Measurements from ENCODE around the gene FYB2. TPM values are rescaled to one million over a fixed set of nuclear protein-coding genes. Genes with fewer than 3 reads are reported as not detected.
A peak's percentile ranks its signal among the peaks of the same experiment; 100 is the strongest.

The FYB2 gene
- polyA plus RNA-seq, 1 donor (not counting 4 experiments of a cell fraction or from before 2014, with no cell fraction given), result not detected

GRCh38 chr1:56838759-56839158 is 19.6 kb upstream of the FYB2 start:
- no peaks in the 10 kb centered on the region for H3K9me3 ChIP-seq (ENCODE audit: control insufficient read depth, low read depth, low read length)
- H3K4me3 ChIP-seq (ENCODE audit: control insufficient read depth in 2 of 3, extremely low read depth in 1 of 3, insufficient read depth in 2 of 3, low read depth in 1 of 3, low read length in 3 of 3), result no peak overlapping the region
- no peaks in the 10 kb centered on the region for H3K79me2 ChIP-seq (ENCODE audit: control insufficient read depth, insufficient read depth, low read length)
- H2AFZ ChIP-seq (ENCODE audit: control insufficient read depth, low read length), result no peak overlapping the region
- no peak for DNase-seq (ENCODE audit: low read depth, low spot score)
- no peak for FAIRE-seq
- no peak overlapping the region for H3K4me2 ChIP-seq (ENCODE audit: control insufficient read depth, extremely low read depth, insufficient read depth, low read depth, low read length)
- no peak overlapping the region for H3K9ac ChIP-seq (ENCODE audit: control insufficient read depth, extremely low read depth, insufficient read depth, low read length)
- peaks cover 7% of the 10 kb centered on the region for H3K4me1 ChIP-seq (ENCODE audit: control insufficient read depth, extremely low read depth, insufficient read depth, low read length)
- no peak for TF ChIP-seq CTCF (optimal IDR thresholded peaks at IDR 0.05 in 1 of 3, IDR thresholded peaks at IDR 0.05 in 1 of 3, conservative IDR thresholded peaks at IDR 0.05 in 1 of 3; ENCODE audit: extremely low read depth in 1 of 3, insufficient read depth in 2 of 3, low read length in 3 of 3)
- no peak for TF ChIP-seq EZH2 (IDR thresholded peaks at IDR 0.05; ENCODE audit: low read length)
- no peaks in the 10 kb centered on the region for H3K27me3 ChIP-seq (ENCODE audit: control insufficient read depth, extremely low read depth, insufficient read depth, low read length)
- no peaks in the 10 kb centered on the region for H3K36me3 ChIP-seq (ENCODE audit: control insufficient read depth in 2 of 2, extremely low read depth in 1 of 2, insufficient read depth in 2 of 2, low read length in 2 of 2)
- H3K27ac ChIP-seq (ENCODE audit: control insufficient read depth, insufficient read depth, low read length), result no peak overlapping the region
- dilution Hi-C loops (cut with MboI; ENCODE audit: extremely low pct_ligation_motif_present, low sequenced_read_pairs), result no loop called here
- H3K9me1 ChIP-seq (ENCODE audit: control insufficient read depth, extremely low read depth, insufficient read depth, low read length), result no peaks in the 10 kb centered on the region
- no peaks in the 10 kb centered on the region for H4K20me1 ChIP-seq (ENCODE audit: control insufficient read depth, extremely low read depth, insufficient read depth, low read length)

DNA sequence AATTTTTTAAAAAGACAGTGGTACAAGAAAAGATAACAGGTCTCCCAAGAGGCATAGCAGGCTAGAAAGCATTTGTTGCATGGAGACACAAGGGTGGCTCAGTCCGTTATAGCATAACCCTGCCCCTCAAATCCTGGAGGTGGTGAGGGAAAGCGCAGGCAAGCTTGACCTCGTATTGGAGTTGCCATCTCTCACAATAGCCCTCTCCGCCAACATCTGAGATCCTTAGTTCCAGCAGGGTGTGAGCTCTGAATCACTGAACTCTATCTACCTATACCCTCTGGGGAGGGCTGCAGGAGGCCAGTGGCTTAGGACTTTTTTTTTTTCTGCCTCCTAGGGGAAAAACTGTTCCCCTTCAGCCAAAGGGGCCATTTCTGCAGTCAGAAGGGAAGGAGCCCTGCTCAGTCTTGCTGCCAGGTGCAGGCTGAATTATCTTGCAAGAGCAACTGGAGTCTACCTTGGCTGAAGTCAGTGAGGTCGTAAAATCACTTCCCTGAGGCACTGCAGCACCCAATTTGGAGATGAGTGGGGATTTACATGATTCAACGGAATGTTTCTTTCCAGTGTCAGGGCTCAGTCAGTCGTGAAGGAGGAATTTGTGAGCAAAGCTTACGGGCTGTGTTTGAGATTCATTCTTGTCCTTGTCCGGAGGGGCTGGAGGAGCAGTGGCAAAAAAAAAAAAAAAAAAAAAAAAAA is 18.2 kb upstream of the FYB2 start:
- Histone ChIP-seq H3K4me1 (ENCODE audit: control insufficient read depth, extremely low read depth, insufficient read depth, low read length) (peaks cover 13% of the 10 kb centered on the region), H3K36me3 (ENCODE audit: control insufficient read depth in 2 of 2, extremely low read depth in 1 of 2, insufficient read depth in 2 of 2, low read length in 2 of 2) (no peaks in the 10 kb centered on the region), H3K4me3 (ENCODE audit: control insufficient read depth in 2 of 3, extremely low read depth in 1 of 3, insufficient read depth in 2 of 3, low read depth in 1 of 3, low read length in 3 of 3) (no peak overlapping the region), H3K4me2 (ENCODE audit: control insufficient read depth, extremely low read depth, insufficient read depth, low read depth, low read length) (no peak overlapping the region), H3K27me3 (ENCODE audit: control insufficient read depth, extremely low read depth, insufficient read depth, low read length) (no peaks in the 10 kb centered on the region), H3K79me2 (ENCODE audit: control insufficient read depth, insufficient read depth, low read length) (no peaks in the 10 kb centered on the region), H3K9ac (ENCODE audit: control insufficient read depth, extremely low read depth, insufficient read depth, low read length) (no peak overlapping the region), H2AFZ (ENCODE audit: control insufficient read depth, low read length) (no peak overlapping the region), H4K20me1 (ENCODE audit: control insufficient read depth, extremely low read depth, insufficient read depth, low read length) (no peaks in the 10 kb centered on the region), H3K27ac (ENCODE audit: control insufficient read depth, insufficient read depth, low read length) (no peak overlapping the region), H3K9me3 (ENCODE audit: control insufficient read depth, low read depth, low read length) (no peaks in the 10 kb centered on the region), H3K9me1 (ENCODE audit: control insufficient read depth, extremely low read depth, insufficient read depth, low read length) (no peaks in the 10 kb centered on the region)
- TF ChIP-seq CTCF (optimal IDR thresholded peaks at IDR 0.05 in 1 of 3, IDR thresholded peaks at IDR 0.05 in 1 of 3, conservative IDR thresholded peaks at IDR 0.05 in 1 of 3; ENCODE audit: extremely low read depth in 1 of 3, insufficient read depth in 2 of 3, low read length in 3 of 3) (no peak), EZH2 (IDR thresholded peaks at IDR 0.05; ENCODE audit: low read length) (no peak)
- peak; percentile 48 for DNase-seq (ENCODE audit: low read depth, low spot score)
- peak; percentile 74 for FAIRE-seq
- dilution Hi-C loops (cut with MboI; ENCODE audit: extremely low pct_ligation_motif_present, low sequenced_read_pairs), result no loop called here
